K562 (cell line): Measurements from ENCODE around the gene DIPK1B. TPM values are rescaled to one million over a fixed set of nuclear protein-coding genes. Genes with fewer than 3 reads are reported as not detected.

Experiments
- ATF1 ChIP-seq, 2 experiments: fragments of 450-650 bp in 1 of 2; IDR thresholded peaks; 2 replicates each; pipeline ENCODE4 v1.6.1; 2016; ENCODE audit warnings: missing compliant biosample characterization in 1 of 2, missing genetic modification characterization in 1 of 2
- CBFB ChIP-seq: sonication (generic); formaldehyde crosslinking; IDR thresholded peaks from 2 replicates; pipeline ENCODE4 v1.4.0; 2020; ENCODE audit warnings: mild to moderate bottlenecking, missing genetic modification reagents
- CREM ChIP-seq: IDR thresholded peaks from 2 replicates; pipeline ENCODE4 v1.6.1; 2014; ENCODE audit warnings: antibody characterized with exemption, low read depth
- DNMT1 ChIP-seq: fragments of 450-650 bp; IDR thresholded peaks from 2 replicates; pipeline ENCODE4 v1.6.1; 2016; ENCODE audit warnings: antibody characterized with exemption, mild to moderate bottlenecking
- E2F6 ChIP-seq, 2 experiments: IDR thresholded peaks; 2 replicates each; pipeline ENCODE4 v1.6.1; 2011; ENCODE audit warnings: borderline replicate concordance in 1 of 2, control low read depth in 1 of 2, low read depth in 1 of 2, low read length in 1 of 2, mild to moderate bottlenecking in 1 of 2, mixed read lengths in 1 of 2, moderate library complexity in 1 of 2; ENCODE audit not compliant: insufficient read depth in 1 of 2, insufficient read length in 1 of 2, poor library complexity in 1 of 2, severe bottlenecking in 1 of 2; ENCODE audit errors: extremely low read depth in 1 of 2
- ESRRA ChIP-seq: fragments of 450-650 bp; IDR thresholded peaks from 2 replicates; pipeline ENCODE4 v1.6.1; 2014; ENCODE audit warnings: low read depth, mild to moderate bottlenecking, moderate library complexity, borderline replicate concordance
- HDAC6 ChIP-seq: IDR thresholded peaks from 2 replicates; pipeline ENCODE4 v1.6.1; 2012; ENCODE audit warnings: low read depth, mild to moderate bottlenecking, control low read depth, inconsistent platforms, low read length, moderate library complexity
- HDAC8 ChIP-seq: fragments of 450-650 bp; IDR thresholded peaks from 2 replicates; pipeline ENCODE4 v1.6.1; 2016; ENCODE audit warnings: mild to moderate bottlenecking, missing genetic modification characterization, moderate library complexity, missing compliant biosample characterization
- MAZ ChIP-seq, 2 experiments: fragments of 450-650 bp in 1 of 2; sonication (generic) in 1 of 2; formaldehyde crosslinking; IDR thresholded peaks in 1 of 2; conservative IDR thresholded peaks in 1 of 2; 2 replicates each; pipeline versions ENCODE4 v1.4.0 to v1.5.0; 2020; ENCODE audit warnings: mild to moderate bottlenecking in 1 of 2, missing genetic modification reagents in 1 of 2
- NCOA1 ChIP-seq: fragments of 450-650 bp; IDR thresholded peaks from 2 replicates; pipeline ENCODE4 v1.6.1; 2016; ENCODE audit warnings: low read depth
- NEUROD1 ChIP-seq: fragments of 150-350 bp; IDR thresholded peaks from 2 replicates; pipeline ENCODE4 v1.6.1; 2014; ENCODE audit warnings: borderline replicate concordance, low read length, low read depth; ENCODE audit not compliant: partially characterized antibody
- NFATC3 ChIP-seq: fragments of 450-650 bp; IDR thresholded peaks from 2 replicates; pipeline ENCODE4 v1.6.1; 2017; ENCODE audit warnings: mild to moderate bottlenecking
- PHB2 ChIP-seq: fragments of 450-650 bp; IDR thresholded peaks from 2 replicates; pipeline ENCODE4 v1.6.1; 2017; ENCODE audit warnings: low read depth
- RBM17 ChIP-seq: fragments of 200-400 bp; formaldehyde crosslinking; IDR thresholded peaks from 2 replicates; pipeline ENCODE4 v1.6.1; 2017; ENCODE audit warnings: low read depth, mild to moderate bottlenecking, low read length, borderline replicate concordance
- RFX1 ChIP-seq: fragments of 450-650 bp; IDR thresholded peaks from 2 replicates; pipeline ENCODE4 v1.6.1; 2016; ENCODE audit warnings: mild to moderate bottlenecking, moderate library complexity
- TAF1 ChIP-seq: IDR thresholded peaks from 2 replicates; pipeline ENCODE4 v1.6.1; 2011; ENCODE audit warnings: mild to moderate bottlenecking, low read length, moderate library complexity; ENCODE audit not compliant: insufficient read depth, control insufficient read depth, severe bottlenecking; ENCODE audit errors: extremely low read depth
- TOE1 ChIP-seq, 2 experiments: fragments of 450-650 bp in 1 of 2; sonication (generic) in 1 of 2; formaldehyde crosslinking in 1 of 2; IDR thresholded peaks; 2 replicates each; pipeline versions ENCODE4 v1.7.1 to v1.8.0; 2016 to 2022; ENCODE audit warnings: borderline replicate concordance in 2 of 2, mild to moderate bottlenecking in 2 of 2, antibody characterized with exemption in 1 of 2, inconsistent platforms in 1 of 2, low read depth in 1 of 2, missing genetic modification reagents in 1 of 2, moderate library complexity in 1 of 2
- ZBTB2 ChIP-seq: fragments of 450-650 bp; IDR thresholded peaks from 2 replicates; pipeline ENCODE4 v1.6.1; 2016; ENCODE audit warnings: antibody characterized with exemption
- ZBTB7A ChIP-seq: IDR thresholded peaks from 2 replicates; pipeline ENCODE4 v1.6.1; 2011; ENCODE audit warnings: low read depth, mild to moderate bottlenecking, low read length, moderate library complexity, borderline replicate concordance; ENCODE audit not compliant: control insufficient read depth
- ZNF133 ChIP-seq: fragments of 250-450 bp; sonication (Bioruptor Pico); IDR thresholded peaks from 2 replicates; pipeline ENCODE4 v1.4.0; 2020; ENCODE audit warnings: mild to moderate bottlenecking
- ZNF3 ChIP-seq: fragments of 250-450 bp; sonication (Bioruptor Pico); IDR thresholded peaks from 2 replicates; pipeline ENCODE4 v1.5.0; 2021; ENCODE audit warnings: mild to moderate bottlenecking, moderate library complexity
- polyA plus RNA-seq, 8 experiments: library from polyadenylated mRNA; depleted of rRNA in 4 of 8; stranded (reverse) in 5 of 8; unstranded in 3 of 8; fragments of >200 nt; fragmentation: Nextera tagmentation in 2 of 8; fragmentation: Illumina TruSeq in 1 of 8; extraction: Ambion mirVana in 2 of 8; extraction: Trizol in 1 of 8; gene quantifications; 2 replicates each; pipeline versions ENCODE4 v1.2.1 to v1.2.3, GENCODE V29; 2011 to 2014; ENCODE audit warnings: inconsistent platforms in 1 of 8, missing spikeins in 1 of 8
- total RNA-seq, 7 experiments: library from RNA; depleted of rRNA in 6 of 7; stranded (reverse); fragments of >200 nt in 6 of 7; fragmentation: Illumina TruSeq in 2 of 7; extraction: Trizol in 2 of 7; gene quantifications; 2 replicates each; pipeline versions ENCODE4 v1.2.1 to v1.2.3, GENCODE V29; 2011 to 2021; ENCODE audit warnings: low replicate concordance in 1 of 7

Gene DIPK1B
- total and polyA plus RNA-seq, 9 of the 15 experiments (the other 6 are each of a cell fraction or from before 2014, with no cell fraction given) = 0.08 to 22.3 (median 5.9) TPM

GRCh38 chr9:136662656-136663581 is 49.5 kb upstream of the DIPK1B start, which contains the start of gene EGFL7 (continued):
- TF ChIP-seq ZBTB7A = peak; percentile 80
- TF ChIP-seq ATF1 (CRISPR knock-in tag; IDR thresholded peaks at IDR 0.05) = 0 out of 2 replicates have a peak, but pooled peaks have one; percentile 24
- TF ChIP-seq ATF1 (tag; IDR thresholded peaks at IDR 0.05) = peak; percentile 86
- no peak for TF ChIP-seq NFATC3
- TF ChIP-seq CBFB = no peak
- TF ChIP-seq RBM17 = no peak
- TF ChIP-seq HDAC6 = no peak; the same call in 1 of the 2 replicates
- TF ChIP-seq E2F6 (IDR thresholded peaks at IDR 0.05; ENCODE audit: borderline replicate concordance in 1 of 2, extremely low read depth in 1 of 2, insufficient read depth in 1 of 2, insufficient read length in 1 of 2, low read depth in 1 of 2, low read length in 1 of 2, poor library complexity in 1 of 2, severe bottlenecking in 1 of 2) = peak in 1 of 2 experiments; percentile 15
- peak; percentile 94 to 96; a peak in 3 of 4 replicates for TF ChIP-seq MAZ (CRISPR knock-in tag; conservative IDR thresholded peaks at IDR 0.05 in 1 of 2, IDR thresholded peaks at IDR 0.05 in 1 of 2)
- peak; percentile 74 for TF ChIP-seq NEUROD1
- 0 out of 2 replicates have a peak, but pooled peaks have one; percentile 62 for TF ChIP-seq ZBTB2
- no peak for TF ChIP-seq DNMT1
- peak; percentile 49; the same call in 1 of the 2 replicates for TF ChIP-seq PHB2
- TF ChIP-seq ZNF3 (CRISPR knock-in tag) = no peak
- no peak for TF ChIP-seq HDAC8
- 0 out of 2 replicates have a peak, but pooled peaks have one; percentile 53 for TF ChIP-seq TOE1 (IDR thresholded peaks at IDR 0.05; ENCODE audit: borderline replicate concordance)
- TF ChIP-seq TOE1 (CRISPR knock-in tag; IDR thresholded peaks at IDR 0.05; ENCODE audit: borderline replicate concordance, low read depth) = no peak
- TF ChIP-seq ESRRA = no peak
- no peak for TF ChIP-seq ZNF133
- TF ChIP-seq TAF1 = peak; percentile 58
- peak; percentile 85 for TF ChIP-seq CREM
- TF ChIP-seq RFX1 = no peak
- TF ChIP-seq NCOA1 = peak; percentile 57; the same call in 1 of the 2 replicates
